Left cardiac atrium (tissue), 4 donors: Measurements from ENCODE around the gene SFI1. TPM values are rescaled to one million over a fixed set of nuclear protein-coding genes. Genes with fewer than 3 reads are reported as not detected.
A peak's percentile ranks its signal among the peaks of the same experiment; 100 is the strongest.
"Not testable (repeated sequence)": the region's sequence is repeated elsewhere in the genome, so short reads cannot be mapped to it uniquely, and the experiment has no call there.

ENCODE experiments used
- ATAC-seq, 2 donors: fragments of 200-7000 bp; cut with Tn5 transposase; one replicate each; pipeline ENCODE4 v1.9.1; 2020; ENCODE audit warnings: mild to moderate bottlenecking in 2 of 2, moderate library complexity in 2 of 2
- DNase-seq: peaks from one replicate; pipeline ENCODE4 v3.0.0-alpha.2; 2020
- intact Hi-C, 2 donors: fragments of 100-400 bp; cut with DNase I; formaldehyde crosslinking; loops; one replicate each; pipeline versions ENCODE4 v1.14.1 to v1.15.1; 2022 to 2023
- total RNA-seq, 2 donors: library from RNA; stranded (reverse); fragmentation: NEBNext Ultra II Directional; extraction: Animal tissue kit (Norgen Biotek cat#: 25700); gene quantifications; one replicate each; pipeline ENCODE4 v1.2.1, GENCODE V29; 2021
- donor health status: DM: no; HTN: yes; CAD: no.
- donor health status: DM: no; HTN: yes; CAD: no; lungs with severe emphysema.
- donor health status: DM: yes; HTN: yes; CAD: no.
- donor health status: Dilated cardiomyopathy.

The SFI1 gene
- total RNA-seq, 2 donors from 2014 or later: 8.2 to 9.9 TPM

- intact Hi-C loops: loop anchor here in 1 of 2 donors (10.0 kb wide), 1 partner anchor 146 kb away; the partner anchor contains the start of gene PATZ1
- ATAC-seq (peak; percentile 46 to 67), DNase-seq (peak; percentile 51)
Observed at GRCh38 chr22:31490496-31490925, 5.8 kb upstream of the SFI1 start.

GRCh38 chr22:31491218-31491962 lies 4.9 kb upstream of the SFI1 start:
- intact Hi-C loops: loop anchor here in 1 of 2 donors (10.0 kb wide), 1 partner anchor 147 kb away; the partner anchor contains the start of gene PATZ1
- DNase-seq (no peak), ATAC-seq (no peak)

- ATAC-seq (no peak), DNase-seq (no peak)
- intact Hi-C loops: loop anchor here in 1 of 2 donors (10.0 kb wide), 1 partner anchor 147 kb away; the partner anchor contains the start of gene PATZ1
Observed at GRCh38 chr22:31492151-31492550, 4.2 kb upstream of the SFI1 start.

- not testable (repeated sequence) for DNase-seq, ATAC-seq
- intact Hi-C loops: loop anchor here in 1 of 2 donors (10.0 kb wide), 1 partner anchor 149 kb away; the partner anchor contains the start of gene PATZ1
Observed at GRCh38 chr22:31493355-31493754, 3.0 kb upstream of the SFI1 start.

GRCh38 chr22:31495343-31495742 lies 993 bp upstream of the SFI1 start:
- DNase-seq: no peak
- intact Hi-C loops: loop anchor here in 1 of 2 donors (10.0 kb wide), 1 partner anchor 151 kb away; the partner anchor contains the start of gene PATZ1
- ATAC-seq: no peak

GRCh38 chr22:31496735-31497146 lies 405 bp downstream of the SFI1 start:
- peak; percentile 33 for DNase-seq
- intact Hi-C loops: loop anchor here in 1 of 2 donors (10.0 kb wide), 1 partner anchor 152 kb away; the partner anchor contains the start of gene PATZ1

GRCh38 chr22:31497148-31497938 lies 1.0 kb downstream of the SFI1 start:
- no peak for DNase-seq
- intact Hi-C loops: loop anchor here in 1 of 2 donors (10.0 kb wide), 1 partner anchor 153 kb away; the partner anchor contains the start of gene PATZ1
- no peak for ATAC-seq

More at GRCh38 chr22:31496735-31497146, 405 bp downstream of the SFI1 start:
- peak; percentile 27 to 40 for ATAC-seq

- intact Hi-C loops: no loop called here
- DNase-seq (no peak), ATAC-seq (no peak)
Observed at GRCh38 chr22:31501738-31502137, 5.4 kb downstream of the SFI1 start.

GRCh38 chr22:31503211-31503964 lies 7.1 kb downstream of the SFI1 start:
- intact Hi-C loops: no loop called here
- no peak for ATAC-seq
- DNase-seq: no peak

- intact Hi-C loops: no loop called here
- DNase-seq (no peak), ATAC-seq (no peak)
Observed at GRCh38 chr22:31504282-31504681, 7.9 kb downstream of the SFI1 start.

GRCh38 chr22:31507517-31507916 lies 11.2 kb downstream of the SFI1 start:
- intact Hi-C loops, DNase-seq, ATAC-seq: not testable (repeated sequence)

- no peak for DNase-seq
- no peak for ATAC-seq
- intact Hi-C loops: no loop called here
Observed at GRCh38 chr22:31508536-31508935, 12.2 kb downstream of the SFI1 start.

- no peak for DNase-seq
- intact Hi-C loops: no loop called here
- no peak for ATAC-seq
Observed at GRCh38 chr22:31509061-31509762, 12.9 kb downstream of the SFI1 start.

- intact Hi-C loops: no loop called here
- ATAC-seq: no peak
Observed at GRCh38 chr22:31520051-31520450, 23.7 kb downstream of the SFI1 start.

GRCh38 chr22:31524132-31524531 lies 27.8 kb downstream of the SFI1 start:
- DNase-seq, intact Hi-C loops, ATAC-seq: not testable (repeated sequence)

More at GRCh38 chr22:31520051-31520450, 23.7 kb downstream of the SFI1 start:
- DNase-seq: no peak

GRCh38 chr22:31526270-31526669 lies 29.9 kb downstream of the SFI1 start:
- DNase-seq (no peak), ATAC-seq (no peak)
- intact Hi-C loops: no loop called here

- intact Hi-C loops: no loop called here
- ATAC-seq (no peak), DNase-seq (no peak)
Observed at GRCh38 chr22:31530823-31531195, 34.5 kb downstream of the SFI1 start.

GRCh38 chr22:31532060-31532459 lies 35.7 kb downstream of the SFI1 start:
- intact Hi-C loops: no loop called here
- DNase-seq: no peak
- ATAC-seq: no peak
